SH-SY5Y (cell line): ENCODE results near the gene SNRPD3.
A peak's percentile ranks its signal among the peaks of the same experiment; 100 is the strongest.

Source experiments
- GATA2 ChIP-seq: IDR thresholded peaks from 2 replicates; pipeline ENCODE4 v1.6.1; 2011; ENCODE audit warnings: mild to moderate bottlenecking, low read depth, low read length
- GATA3 ChIP-seq: IDR thresholded peaks from 2 replicates; pipeline ENCODE4 v1.6.1; 2011; ENCODE audit warnings: low read depth, mild to moderate bottlenecking, low read length, moderate library complexity

The SNRPD3 gene

DNA sequence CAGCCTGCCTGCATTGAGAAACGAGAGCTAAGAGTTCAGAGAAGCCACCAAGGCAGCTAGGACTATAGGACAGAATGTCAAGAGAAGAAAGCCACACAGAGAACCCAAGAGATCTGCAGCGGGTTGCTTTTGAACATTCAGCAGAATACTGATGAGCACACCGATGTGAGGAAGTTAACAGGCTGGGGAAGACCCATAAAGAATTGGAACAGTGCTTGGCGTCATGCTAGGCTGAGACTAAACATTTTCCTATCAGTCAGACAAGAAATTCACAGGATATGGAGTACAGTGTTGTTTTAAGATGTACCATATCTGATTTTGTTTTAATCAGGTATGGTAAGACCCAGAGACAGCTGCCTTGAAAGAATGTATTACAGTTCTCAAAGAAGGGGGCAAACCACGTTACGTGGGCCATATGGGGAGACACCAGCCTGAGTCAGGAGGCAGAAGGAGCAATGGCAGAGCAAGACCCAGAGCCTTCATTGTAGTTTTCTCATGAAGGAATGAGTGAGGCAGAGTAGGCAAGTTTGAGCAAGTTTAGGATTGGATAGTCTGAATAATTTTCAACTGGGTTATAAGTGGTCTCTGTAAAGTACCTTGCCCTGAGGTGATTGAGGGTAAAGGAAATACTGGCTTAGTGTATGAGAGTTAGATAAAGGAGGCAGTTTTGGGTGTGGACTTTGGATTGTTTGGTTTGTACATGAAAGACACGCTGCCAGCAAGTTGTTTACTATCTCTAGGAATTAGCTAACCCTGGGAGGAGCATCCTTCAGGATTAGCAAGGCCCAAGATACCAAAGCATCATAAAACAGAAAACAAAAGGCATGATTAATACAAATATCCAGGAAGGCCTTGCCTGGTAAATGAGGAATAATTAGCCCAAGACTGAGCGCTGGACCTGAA is 22.8 kb downstream of the SNRPD3 start:
- no peak for TF ChIP-seq GATA3

DNA sequence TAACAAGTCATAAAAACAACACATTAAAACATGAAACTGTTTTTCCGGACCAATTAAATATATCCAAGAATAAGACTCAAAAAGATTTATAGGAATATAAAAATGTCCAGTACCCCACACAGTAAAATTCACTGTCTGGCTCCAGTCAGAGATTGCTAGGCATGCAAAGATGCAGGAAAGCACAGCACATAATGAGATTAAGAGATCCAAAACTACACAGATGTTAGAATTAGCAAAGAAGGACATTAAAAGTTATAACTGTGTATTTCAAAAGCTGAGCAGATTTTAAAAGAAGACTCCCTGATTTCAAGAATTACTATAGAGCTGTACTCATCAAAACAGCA is 23.4 kb downstream of the SNRPD3 start:
- TF ChIP-seq GATA2 (no peak), GATA3 (no peak)

DNA sequence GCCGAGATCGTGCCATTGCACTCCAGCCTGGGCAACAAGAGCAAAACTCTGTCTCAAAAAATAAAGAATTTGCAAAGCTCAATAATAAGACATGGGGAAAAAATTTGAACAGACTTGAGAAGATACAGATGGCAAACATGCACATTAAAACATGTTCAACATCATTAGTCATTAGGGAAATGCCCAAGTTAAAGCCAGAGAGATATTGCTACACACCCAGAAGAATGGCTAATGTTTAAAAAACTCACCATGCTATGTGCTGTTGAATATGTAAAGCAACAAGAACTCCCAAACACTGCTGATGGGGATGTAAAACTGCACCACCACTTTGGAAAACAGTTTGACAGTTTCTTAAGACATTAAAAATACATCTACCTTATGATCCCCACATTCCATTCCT is 24.5 kb downstream of the SNRPD3 start:
- TF ChIP-seq GATA2 (no peak), GATA3 (no peak)

DNA sequence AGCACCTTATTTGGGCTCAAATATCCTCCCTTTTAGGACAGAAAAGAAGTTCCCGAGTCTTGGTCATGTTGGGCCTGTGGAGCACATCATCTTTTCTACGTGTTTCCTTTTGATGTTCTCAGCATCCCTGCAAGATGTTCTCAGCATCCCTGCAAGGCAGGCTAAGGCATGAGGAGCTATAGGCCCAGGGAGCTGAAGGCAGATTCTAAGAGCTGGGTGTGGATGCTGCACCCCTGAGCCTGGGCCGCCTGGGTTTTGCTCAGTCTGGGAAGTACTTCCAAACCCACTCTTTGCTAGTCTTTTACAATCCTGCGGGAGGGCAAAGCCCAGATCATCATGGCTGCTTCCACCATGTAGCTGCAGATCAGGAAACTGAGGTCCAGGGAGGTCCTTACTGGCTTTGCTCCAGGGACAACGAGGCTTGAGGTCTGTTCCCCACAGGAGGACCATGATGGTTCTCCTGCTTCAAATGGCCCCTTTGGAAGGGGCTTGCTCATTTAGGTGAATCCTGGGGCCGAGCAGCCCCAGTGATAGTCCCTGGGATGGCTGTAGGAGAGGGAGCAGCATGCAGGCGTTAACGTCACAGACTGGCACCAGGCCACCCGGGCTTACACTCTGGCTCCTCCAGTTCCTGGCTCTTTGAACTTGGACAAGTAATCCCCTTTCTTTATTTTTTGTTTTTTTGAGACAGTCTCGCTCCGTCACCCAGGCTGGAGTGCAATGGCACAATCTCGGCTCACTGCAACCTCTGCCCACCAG is 26.4 kb downstream of the SNRPD3 start:
- TF ChIP-seq GATA2, result no peak
- TF ChIP-seq GATA3, result no peak

DNA sequence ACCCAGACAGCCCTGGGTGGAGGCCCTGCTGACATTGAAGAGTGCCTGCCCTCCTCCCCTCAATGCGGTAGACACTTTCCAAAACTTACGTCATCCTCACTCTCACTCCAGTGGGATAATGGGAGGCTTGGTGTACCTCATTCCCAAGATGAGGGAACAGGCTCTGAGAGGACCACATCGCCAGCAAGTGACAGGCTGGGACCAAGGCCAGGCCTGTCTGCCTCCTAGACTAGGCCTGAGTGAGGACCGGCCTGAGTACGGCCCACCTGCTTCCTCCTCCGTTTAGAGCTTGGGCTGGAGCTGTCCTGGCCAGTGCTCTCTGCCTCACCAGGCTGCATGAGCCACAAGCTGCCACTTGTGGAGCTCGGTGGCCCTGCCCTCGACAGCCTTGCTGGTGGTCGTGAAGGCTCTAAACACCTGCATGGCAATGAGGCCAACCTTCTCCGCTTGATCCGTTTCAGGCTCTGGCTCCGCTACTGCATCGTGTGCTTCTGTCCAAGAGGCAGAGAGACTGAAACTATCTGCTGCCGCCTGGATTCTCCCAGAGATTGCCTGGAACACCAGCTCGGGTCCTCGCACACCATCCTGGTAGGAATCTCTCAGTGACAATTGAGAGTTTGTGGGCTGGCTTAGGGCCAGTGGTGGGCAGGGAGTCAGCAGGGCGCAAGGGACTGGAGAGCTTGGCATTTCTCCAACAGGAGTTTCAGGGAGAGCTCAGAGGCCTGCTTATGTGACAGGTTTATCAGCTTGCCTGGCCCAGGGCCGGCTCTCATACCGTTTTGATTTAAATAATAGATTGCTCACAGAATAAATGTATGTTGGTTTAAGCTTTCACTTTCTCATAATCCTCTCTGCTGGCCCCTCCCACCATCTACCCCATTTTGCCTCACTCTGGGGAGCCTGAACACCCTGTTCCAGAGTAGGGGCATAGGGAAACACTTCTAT is 27.7 kb downstream of the SNRPD3 start:
- no peak for TF ChIP-seq GATA3
- TF ChIP-seq GATA2, result peak; percentile 75

DNA sequence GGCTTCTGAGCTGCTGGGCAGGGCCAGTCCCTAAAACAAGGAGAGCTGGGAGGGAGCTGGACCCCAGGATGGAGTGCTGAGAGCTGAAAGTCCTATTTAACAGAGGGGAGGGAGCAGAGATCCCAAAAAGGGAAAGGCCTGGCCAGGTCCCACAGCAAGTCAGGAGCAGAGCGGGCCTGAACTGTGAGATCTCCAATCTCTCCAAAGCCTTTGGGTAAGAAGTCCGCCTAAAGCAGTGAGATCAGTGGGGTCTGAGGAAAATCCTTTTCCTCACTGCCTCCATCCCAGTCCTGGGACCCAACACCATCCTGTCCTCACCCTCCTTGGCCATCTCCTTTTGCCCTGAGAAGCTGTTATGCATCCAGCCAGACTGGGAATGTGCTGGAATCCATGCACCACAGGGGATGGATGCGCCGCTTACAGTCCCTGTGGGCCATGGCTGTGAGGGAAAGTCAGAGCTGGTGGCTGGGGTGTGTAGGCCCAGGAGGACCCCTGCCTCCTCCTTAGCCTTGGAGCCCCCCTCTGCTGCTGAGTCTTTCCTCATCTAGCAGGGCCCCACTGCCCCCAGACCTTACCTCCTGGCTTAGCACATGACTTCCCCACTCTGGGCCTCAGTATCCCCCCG is 28.5 kb downstream of the SNRPD3 start:
- TF ChIP-seq GATA2, result no peak; the same call in 1 of the 2 replicates
- TF ChIP-seq GATA3, result no peak

DNA sequence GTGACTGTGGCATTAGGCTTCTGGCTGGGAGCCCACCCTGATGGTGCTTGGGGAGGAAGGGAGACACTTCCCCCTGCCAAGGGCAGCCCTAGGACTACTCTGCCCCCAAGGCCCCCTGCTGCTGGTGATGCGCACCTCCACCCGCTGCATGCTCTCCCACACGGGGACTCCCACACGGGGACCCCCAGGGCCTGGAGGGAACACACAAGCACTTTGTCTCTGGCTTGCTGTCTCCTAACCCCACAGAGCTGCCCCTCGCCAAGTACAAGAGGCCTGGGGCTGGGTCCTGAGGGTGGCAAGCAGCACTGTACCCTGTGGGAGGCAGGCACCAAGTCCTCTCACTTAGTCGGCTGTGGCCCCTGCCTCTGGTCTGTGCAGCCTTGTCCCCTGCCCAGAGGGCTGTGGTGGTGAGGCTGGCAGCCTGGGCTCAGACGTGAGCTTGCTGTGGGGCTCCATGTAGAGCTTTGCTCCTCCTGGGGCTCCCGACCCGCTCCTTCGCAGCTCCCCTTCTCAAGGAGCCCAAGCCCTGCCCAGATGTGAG is 29.1 kb downstream of the SNRPD3 start:
- no peak for TF ChIP-seq GATA2
- TF ChIP-seq GATA3, result no peak

DNA sequence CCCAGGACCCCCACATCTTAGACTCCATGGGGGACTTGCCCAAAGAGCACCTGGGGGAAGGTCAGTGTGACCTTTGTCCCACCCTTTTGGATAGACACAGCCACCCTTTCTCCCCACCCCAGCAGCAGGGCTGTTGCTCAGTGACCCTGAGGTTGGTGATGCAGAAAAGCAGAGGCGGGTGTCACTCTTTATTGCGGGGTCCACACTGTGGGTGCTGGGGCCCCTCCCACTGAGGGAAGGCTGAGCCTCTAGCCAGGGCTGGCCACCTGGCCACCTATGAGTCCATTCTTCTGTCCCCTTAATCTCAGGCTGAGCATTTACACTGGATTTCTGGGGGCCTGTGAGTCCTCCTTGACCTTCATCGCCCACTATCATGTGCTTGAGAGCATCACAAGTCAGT is 29.7 kb downstream of the SNRPD3 start:
- no peak for TF ChIP-seq GATA2
- no peak for TF ChIP-seq GATA3

DNA sequence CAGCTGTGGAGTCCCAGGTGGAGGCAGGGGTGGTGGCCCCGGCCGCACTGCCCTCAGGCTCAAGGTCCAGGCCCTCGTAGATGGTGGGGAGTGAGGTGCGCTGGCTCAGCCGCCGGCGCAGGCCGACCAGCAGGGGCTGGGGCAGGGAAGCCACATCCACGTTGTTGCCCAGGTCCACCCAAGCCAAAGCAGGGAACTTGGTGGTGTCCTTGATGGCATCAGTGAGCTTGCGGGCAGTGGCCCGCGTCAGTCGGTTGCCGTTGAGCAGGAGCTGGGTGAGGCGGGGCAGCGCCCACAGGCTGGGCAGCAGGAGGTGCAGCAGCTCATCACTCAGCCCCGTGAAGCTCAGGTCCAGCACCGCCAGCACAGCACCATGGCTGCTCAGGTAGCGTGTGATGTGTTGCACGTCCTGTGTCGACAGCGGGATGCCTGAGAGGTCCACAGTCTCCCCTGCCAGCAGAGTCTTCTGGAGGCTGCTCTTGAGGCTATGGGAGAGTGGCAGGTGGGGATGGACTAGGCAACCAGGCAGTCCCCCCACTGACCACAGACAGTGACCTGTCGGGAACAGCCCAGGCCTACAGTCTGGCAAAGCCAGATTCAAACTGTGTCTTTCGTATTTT is 30.2 kb downstream of the SNRPD3 start:
- no peak for TF ChIP-seq GATA3
- TF ChIP-seq GATA2, result no peak

DNA sequence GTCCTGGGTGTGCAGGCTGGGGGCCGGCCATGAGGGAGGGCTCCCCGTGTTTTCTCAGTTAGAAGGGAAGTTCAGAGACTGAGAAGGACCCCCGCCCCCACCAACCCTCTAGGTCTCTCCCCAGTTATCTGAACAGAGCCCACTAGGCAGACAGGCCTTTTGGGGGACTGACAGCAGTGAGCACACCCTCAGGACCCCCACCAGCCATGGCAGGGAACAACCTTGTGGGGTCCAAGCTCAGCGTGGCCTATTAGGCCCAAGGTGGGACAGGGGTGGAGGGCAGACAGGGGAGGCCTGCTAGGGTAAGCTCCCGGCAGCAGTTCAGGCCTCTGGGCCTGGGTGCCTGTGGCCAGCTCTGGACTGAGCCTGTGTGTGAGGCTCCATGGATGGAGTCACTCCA is 31.5 kb downstream of the SNRPD3 start:
- TF ChIP-seq GATA3 (no peak), GATA2 (no peak)

DNA sequence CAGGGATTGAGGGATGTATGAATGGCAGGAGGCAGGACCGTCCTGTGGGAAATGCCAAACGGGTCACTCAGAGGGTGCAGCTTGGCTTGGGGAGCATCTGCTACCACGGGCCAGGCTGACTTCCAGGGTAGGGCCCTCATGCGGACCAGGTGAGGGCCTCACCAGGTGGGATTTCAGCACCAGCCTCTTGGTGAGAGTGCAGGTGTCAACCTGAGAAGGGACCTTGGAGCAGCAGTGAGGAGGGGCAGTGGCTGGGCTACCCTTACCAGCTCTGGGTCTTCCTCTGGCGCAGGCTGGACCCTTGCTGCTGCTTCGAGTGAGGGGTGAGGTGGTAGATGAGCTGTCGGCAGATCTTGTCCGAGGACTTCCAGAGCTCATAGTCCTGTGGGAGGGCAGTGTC is 32.1 kb downstream of the SNRPD3 start:
- TF ChIP-seq GATA2 (no peak), GATA3 (no peak)

DNA sequence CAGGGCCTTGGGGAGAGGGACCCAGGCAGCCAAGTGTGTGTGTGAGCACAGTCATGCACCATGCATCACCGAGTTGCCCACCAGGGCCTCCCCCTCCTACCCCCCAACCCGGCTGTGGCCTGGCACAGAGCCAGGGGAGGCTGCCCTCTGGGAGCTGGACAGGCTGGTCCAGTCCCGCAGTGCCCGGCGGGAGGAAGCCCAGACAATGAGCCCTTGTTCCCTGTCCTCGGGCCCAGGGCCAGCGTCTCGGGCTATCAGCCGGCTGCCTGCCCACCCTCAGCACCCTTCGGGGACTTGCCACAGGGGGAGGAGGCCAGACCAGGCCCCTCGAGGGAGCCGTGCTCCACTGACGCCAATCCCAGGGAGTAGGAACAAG is 32.6 kb downstream of the SNRPD3 start:
- TF ChIP-seq GATA3, result no peak
- TF ChIP-seq GATA2, result no peak
